ENCODE results near the gene LXN.

Gene LXN

DNA sequence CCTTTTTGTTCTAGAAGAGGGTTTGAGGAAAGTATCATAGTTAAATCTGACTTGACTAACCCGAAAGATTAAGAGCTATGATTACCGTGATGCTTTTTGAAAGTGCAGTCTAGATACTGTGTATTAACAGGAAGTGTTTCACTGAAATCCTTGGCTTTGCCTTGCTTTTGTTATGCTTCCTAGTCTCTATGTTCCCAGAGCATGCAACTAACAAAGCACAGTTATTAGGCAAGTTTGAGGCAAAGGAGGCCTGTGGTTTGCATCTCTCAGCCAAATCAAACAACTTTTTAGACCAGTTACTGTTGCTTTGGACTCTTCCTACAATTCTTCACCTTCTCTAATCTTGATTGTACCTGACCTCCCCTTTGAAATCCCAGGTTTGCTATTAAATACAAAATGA is 3.9 kb downstream of the LXN start:
- no peak for DNase-seq (ENCODE audit: low spot score)

DNA sequence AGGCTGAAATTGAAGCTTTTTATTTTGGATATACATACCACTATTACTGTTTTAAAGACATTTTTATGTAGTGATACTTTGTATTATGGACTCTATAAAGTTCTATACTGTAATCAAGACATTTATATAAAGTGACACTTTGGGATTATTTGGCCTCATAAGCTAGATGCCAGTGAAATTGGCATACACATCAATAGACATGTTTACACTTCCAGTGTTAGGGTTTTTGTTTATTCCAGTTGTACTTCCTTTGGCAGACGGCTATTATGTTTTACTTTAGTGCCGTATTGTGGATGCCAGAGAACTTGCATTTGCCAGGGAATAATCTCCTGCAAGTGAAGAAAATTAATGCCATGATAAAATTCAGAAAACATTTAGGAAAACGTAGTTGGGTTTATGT is 6.0 kb downstream of the LXN start:
- no peak for DNase-seq (ENCODE audit: low spot score)

DNA sequence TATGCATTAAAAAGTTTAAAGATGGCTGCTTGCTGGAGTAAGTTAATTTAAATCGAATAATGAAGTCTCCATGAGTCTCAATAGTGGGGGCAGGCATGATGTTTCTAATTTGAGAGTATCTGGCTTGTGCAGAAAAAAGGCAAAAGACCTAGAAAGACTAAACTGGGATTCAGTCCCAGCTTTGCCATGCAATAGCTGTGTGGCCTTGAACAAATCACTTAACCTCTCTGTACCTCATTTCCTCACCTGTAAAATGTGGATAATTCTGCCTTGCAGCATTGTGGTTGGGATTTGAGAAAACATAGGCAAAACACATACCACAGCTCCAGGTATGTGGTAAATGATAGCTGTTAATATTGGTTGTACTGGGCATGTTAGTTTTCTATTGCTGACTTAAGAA is 8.6 kb downstream of the LXN start:
- no peak for DNase-seq (ENCODE audit: low spot score)

DNA sequence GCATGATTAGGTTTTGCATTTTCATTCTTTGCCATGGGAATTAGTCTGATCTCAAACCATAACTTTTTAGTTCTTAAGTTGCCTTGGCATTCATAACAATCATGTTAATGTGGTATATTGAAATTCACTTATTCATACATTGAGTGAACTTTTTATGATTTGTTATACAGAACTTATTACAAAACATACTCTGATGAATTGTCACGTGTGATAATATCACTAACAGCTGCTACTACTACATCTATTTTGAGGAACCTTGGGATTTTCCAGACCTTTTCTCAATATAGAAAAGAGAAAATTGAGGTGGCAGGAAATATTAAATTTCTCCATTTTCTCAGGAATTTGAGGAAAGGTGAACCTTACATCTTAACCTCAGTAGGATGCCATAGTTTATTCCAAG is 9.2 kb downstream of the LXN start:
- no peak for DNase-seq (ENCODE audit: low spot score)

DNA sequence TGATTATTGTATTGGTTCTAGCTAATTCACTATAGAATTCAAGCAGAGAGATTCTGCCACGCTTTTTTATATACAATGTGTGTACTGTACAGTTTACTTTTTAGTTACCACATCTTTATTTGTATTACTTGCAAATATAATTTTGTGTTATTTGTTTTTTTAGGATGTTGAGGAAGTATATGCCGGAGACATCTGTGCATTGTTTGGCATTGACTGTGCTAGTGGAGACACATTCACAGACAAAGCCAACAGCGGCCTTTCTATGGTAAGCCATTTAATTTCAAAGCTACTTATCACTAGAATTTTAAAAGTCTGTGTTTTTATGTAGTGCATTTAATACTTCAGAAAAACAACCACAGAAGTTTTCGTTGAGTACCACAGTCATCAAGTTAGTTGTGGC is 11.7 kb downstream of the LXN start:
- no peak for DNase-seq (ENCODE audit: low spot score)

DNA sequence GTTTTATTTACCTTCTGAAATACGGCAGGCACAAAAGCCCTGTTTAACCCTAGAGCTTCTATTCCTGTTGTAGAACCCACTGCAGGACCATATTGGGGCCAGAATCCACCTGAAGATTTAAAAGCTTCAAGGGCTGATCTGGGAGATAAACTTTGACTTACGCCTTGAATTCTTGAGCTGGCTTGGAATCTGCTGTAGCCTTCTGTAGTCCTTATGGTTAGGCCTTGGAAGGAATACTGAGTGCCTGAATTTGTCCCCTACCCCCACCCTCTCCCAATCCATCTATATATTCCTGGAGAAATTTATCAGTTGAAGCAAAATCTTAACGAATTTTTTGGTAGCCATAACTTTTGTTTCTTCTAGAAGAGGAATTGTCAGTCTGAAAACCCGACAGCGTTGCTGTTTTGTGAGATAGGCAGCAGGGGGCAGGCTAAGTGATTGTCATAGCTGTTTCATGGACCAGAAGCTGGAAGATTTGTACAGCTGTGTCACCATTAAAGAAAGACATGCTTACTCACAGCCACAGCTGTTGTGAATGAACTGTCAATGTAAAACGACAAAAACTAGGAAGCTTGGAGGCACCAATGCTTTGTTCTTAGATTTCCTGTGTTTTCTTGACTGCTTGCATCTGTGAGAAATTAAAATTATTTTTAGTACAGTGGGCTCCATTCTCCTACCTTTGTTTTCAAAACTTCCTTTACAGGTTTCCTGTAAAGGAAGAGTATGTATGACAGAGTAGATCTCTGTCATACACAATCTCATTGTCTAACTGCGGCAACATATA is 12.8 kb downstream of the LXN start:
- peak; percentile 70 for DNase-seq (ENCODE audit: low spot score)

DNA sequence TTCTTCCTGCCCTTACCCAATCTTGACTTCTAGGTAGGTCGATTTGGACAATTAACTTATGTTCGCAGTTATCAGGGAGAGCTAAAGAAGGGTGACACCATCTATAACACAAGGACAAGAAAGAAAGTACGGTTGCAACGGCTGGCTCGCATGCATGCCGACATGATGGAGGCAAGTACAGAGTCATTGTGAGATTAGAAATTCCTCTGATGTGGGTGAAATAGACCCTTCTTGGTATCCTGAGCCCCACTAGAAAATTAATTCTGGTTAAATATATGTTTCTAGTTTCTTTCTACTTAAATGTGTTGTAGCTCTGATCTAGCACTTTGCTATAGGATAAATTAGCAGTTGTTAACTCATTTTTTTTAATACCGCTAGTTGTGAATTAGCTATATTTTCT is 13.6 kb downstream of the LXN start:
- DNase-seq (ENCODE audit: low spot score) = no peak

DNA sequence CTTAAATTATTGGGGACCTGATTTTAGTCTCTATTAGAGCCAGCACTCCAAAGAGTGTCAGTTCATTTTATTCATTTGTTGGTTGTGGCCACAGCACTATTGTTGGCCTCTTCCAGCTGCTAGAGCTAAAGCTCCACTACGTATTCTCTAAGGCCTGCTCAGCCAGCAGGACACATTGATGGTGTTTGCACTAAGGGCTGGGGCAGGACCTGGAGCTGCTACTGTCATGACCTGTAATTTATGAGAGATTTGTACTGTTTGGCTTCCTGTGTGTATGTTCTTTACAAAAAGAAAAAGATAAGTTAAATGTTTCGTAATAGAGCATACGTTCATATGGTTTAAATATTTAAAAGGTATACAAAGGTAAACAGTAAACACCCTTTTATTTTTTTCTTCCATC is 20.0 kb downstream of the LXN start:
- DNase-seq (ENCODE audit: low spot score) = no peak

DNA sequence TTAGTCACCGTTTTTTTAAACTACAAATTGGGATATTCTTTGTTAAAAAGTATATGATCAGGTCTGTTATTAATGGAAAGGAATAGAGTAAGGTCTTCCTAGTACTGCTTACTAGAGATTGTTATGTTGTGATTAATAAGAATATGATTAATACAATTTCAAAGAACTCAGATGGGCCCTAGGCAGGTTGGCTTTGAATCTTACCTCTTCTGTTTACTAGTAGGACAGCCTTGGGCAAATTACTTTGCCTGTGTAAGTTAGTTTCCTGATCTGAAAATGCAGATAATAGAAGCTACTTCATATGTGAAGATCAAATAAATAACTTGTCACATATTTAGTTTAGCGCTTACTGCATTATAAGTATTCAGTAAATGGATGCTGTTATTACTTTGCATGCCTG is 21.3 kb downstream of the LXN start:
- DNase-seq (ENCODE audit: low spot score) = no peak

DNA sequence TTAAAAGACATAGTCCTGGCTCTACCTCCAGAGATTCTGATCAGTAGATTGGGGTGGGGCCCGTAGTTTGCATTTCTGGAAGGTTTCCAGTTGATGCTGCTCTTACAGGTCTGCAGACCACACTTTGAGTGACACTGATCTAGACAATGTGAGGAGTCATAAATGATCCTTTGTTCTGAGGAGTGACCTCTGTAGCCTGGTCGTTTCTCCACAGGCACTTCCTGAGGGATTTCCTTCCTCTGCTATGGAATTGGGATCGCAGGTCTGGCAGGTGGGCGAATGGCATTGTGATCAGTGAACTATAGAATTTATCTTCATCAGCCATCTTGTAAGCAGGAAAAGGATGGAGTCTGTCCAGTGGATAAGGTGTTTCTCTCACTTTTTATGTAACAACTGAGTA is 22.7 kb downstream of the LXN start:
- no peak for DNase-seq (ENCODE audit: low spot score)

DNA sequence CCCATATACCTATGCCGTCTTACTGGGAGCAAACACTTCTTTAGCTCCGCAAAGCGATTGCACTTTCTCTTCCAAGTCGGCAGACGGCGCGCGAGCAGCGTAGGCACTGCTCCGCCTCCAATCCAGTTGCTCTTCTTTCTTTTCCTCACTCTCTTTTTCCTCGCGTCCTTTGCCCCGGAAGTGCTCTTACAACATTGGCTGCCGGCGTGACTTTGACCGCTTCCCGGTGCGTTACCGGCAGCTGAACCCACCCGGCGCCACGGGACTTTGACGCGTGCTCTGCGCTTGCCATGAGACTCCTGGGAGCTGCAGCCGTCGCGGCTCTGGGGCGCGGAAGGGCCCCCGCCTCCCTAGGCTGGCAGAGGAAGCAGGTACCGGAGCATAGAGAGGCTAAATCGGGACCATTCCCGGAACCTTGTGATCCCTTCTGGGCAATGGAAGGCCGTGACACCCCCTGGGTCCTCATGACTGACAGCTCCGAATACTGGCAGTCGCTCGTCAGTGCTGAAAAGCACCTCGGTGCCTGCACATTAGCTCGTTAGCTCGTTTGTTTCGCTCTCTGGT is 28.0 kb downstream of the LXN start, which contains the start of gene GFM1:
TSS of gene GFM1 (plus strand) at position 183 of the 564 bp plus-strand sequence. CDS start at position 291, 108 bp downstream.
- peak; percentile 91 for DNase-seq (ENCODE audit: low spot score)

DNA sequence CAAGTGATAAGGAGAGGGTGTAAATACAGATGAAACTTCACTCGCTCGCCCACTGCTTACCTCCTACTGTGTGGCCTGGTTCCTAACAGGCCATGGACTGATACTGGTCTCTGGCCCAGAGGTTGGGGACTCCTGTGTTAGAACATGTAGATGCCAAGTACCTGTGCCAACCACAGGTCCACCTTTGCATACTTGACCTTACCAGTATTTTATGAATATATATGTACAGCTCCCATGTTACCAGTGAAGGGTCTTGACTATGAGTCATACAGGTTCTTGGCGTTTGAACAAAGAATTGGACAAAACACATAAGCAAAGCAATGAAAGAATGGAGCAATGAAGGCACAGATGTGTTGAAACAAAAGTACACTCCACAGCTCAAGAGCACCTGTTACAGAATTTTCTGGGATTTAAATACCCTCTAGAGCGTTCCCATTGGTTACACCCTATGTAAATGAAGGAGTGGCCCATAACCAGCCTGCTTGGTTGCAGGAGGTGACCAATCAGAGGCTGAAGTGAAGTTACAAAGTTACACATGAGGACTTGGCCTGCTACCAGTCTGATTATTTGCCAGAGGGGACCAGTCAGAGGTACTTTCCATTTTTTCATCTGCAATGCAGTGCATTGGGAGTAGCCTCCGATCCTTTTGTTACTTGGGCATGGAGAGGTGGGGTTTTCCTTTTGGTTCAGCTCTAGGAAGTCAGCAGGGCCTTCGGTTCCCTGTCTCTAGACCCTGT is 29.8 kb downstream of the LXN start:
- no peak for DNase-seq (ENCODE audit: low spot score)

DNA sequence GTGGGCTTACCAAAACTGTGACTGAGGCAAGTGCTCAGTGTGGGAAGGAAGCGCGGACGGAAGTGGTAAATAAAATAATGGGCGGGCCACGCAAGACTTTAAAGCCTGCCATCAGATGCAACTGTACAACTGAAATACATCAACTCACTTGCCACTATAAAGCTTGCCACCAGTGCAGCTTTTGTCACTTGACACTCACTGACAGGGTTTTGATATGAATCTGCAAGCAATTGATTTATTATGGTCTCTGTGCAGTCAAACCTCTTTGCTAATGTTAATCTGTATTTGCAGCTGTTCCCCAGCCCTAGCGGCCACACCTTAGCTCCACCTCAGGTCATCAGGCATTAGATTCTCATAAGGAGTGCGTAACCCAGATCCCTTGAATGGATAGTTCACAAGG is 30.4 kb downstream of the LXN start:
- DNase-seq (ENCODE audit: low spot score) = no peak

DNA sequence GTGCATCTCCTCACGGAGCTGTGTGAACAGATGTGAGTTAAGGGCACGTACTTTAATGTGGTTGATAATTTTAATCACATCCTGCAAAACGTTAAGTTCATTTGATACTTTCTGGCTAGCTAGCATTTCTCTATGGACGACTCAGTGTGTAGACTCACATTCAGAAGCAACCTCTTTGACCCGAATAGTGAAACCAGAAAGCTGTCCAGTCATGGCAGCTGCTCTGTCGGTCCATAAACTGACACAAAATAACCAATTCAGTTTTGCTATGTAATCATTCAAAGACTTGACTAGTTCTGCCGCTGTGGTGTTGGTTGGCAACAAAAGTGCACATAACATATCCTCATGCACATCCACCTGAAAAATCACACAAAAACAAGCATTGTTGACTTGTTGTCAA is 31.8 kb downstream of the LXN start:
- no peak for DNase-seq (ENCODE audit: low spot score)

DNA sequence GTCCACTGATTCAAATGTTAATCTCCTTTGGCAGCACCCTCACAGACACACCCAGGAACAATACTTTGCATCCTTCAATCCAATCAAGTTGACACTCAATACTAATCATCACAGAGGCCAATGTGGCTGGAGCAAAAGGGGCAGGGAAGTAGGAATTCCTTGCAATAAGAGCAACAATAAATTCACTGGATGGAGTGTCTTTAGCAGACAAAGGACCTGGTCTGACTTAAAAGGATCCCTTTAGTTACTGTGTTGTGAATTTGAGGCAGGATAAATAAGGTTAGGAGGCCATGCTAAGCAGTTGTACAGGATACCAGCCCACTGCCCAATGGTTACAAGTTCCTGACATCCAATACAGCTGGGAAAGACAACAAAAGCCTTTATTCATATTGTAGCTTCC is 40.5 kb downstream of the LXN start:
- DNase-seq (ENCODE audit: low spot score) = no peak

DNA sequence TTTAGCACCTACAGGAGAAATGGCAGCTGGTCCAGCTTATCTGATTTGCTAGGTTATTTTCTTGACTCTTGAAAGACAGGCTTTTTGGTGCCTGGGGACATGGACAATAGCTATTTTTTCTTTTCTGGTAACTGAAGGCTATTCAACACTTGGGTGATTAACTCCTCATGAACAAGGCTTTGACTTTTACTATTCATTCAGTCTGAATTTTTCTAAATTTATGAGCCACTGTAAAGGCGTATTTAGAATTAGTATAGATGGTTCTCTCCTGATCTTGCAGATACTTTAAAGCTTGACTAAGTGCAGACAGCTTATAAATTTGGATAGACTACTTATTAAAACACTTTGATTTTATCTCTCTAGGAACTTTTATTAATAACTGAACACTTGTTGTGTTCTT is 46.6 kb downstream of the LXN start:
- DNase-seq (ENCODE audit: low spot score) = no peak

DNA sequence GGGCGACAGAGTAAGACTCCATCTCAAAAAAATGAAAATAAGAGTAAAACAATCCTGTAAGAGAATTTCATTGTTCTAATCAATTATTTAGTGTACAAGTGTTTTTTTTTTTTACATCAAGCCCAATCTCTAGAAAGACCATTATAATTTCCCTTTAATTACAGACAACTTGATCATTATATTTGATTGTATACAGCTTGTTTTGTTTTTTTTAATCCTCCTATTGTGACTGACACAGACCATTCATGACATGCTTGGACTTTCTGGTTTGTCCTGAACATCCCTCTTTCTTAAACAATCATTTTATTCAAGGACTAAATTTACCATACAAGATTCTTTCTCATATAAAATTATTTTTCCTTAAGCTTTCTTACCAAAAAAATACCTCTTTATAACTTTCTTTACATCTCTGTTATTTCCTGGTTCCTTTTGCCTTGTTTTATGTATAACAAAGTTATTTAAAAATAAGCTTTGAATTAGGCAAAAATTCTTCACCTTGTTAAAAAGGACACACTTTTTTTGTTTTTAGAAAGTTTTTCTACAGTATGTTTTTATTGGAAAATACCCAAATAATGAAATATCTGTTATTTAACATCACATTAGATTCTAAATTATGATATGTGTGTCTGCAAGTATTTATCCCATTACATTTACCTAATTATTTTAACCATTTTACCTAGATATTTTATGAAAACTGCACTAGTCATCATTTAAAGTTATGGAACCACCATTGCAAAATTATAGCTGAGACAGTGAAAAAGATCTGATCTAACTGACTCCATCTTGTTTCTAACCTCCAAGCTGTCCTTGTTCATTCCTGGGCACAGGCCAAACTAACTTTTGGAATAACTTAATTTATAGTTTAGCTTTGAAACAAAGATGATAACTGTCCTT is 54.2 kb downstream of the LXN start:
- DNase-seq (ENCODE audit: low spot score) = no peak
